Kasumi-1 (cell line): ENCODE results near the gene CHRNB1.
A peak's percentile ranks its signal among the peaks of the same experiment; 100 is the strongest.

Source experiments
- DNase-seq, 2 experiments: peaks; one replicate each; lab custom pipeline; 2025; lab: John Stamatoyannopoulos, UW

The CHRNB1 gene

GRCh38 chr17:7484067-7484918 is 39.4 kb downstream of the CHRNB1 start, which contains the start of gene POLR2A:
POLR2A (plus strand) TSS chr17:7484366.
- peak; percentile 68 to 79 for DNase-seq

- no peak for DNase-seq
Observed at GRCh38 chr17:7484919-7485377, 40.1 kb downstream of the CHRNB1 start.

DNA sequence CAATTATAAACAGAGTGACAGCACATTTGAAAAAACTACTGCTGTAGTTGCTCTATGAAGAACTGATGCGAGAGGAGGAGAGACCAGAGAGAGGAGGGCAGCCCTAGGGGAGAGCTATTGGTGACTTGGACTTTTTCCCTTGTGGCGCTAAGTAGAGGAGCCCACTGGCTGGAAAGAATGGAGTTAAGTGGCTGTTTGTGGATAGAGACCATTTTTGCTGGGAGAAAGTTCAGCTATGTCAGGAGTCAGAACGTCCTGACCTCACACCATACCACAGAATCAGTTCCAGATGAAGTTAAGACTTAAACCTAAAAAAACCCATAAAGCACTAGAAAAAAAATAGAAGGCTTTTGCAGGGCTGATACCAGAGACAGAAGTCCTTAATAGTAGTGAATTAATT is 41.3 kb downstream of the CHRNB1 start:
- DNase-seq, result no peak

GRCh38 chr17:7490144-7490543 is 45.3 kb downstream of the CHRNB1 start:
- DNase-seq, result no peak

DNA sequence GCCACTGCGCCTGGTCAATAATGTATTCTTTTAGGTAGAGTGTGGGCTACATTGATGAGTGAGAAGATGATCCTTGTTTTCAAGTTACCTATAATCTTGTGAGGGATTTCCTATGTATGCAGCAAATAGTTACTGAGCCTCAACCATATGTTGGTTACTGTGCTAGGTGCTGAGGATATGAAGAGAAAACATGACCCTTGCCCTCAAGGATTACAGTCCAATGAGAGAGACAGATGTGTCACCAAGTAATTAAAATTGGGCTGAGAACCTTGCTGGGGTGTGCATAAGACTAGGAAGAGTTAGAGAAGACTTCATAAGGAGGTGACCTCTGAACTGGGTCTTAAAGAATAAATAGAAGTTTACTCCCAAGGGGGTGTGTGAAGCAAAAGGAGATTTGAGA is 46.7 kb downstream of the CHRNB1 start:
- no peak for DNase-seq

DNA sequence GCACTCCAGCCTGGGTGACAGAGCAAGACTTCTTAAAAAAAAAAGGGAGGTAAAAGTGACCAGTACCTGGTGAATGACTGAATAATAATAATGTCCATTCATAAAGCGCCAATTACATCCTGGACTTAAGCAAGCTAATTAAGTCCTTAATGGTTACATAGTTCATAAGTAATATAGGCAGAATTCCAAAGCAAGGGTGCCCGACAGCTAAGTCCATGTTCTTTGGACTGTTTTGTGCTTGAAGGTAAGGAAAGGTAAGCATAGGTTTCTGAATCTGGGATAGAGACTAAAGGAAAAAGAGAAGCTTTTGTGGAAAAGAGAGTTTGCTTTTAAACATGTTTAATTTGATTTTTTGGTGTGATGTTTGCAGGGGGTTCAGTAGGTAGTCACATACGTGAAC is 49.1 kb downstream of the CHRNB1 start:
- no peak for DNase-seq

- no peak for DNase-seq
Observed at GRCh38 chr17:7495906-7496434, 51.1 kb downstream of the CHRNB1 start.

DNA sequence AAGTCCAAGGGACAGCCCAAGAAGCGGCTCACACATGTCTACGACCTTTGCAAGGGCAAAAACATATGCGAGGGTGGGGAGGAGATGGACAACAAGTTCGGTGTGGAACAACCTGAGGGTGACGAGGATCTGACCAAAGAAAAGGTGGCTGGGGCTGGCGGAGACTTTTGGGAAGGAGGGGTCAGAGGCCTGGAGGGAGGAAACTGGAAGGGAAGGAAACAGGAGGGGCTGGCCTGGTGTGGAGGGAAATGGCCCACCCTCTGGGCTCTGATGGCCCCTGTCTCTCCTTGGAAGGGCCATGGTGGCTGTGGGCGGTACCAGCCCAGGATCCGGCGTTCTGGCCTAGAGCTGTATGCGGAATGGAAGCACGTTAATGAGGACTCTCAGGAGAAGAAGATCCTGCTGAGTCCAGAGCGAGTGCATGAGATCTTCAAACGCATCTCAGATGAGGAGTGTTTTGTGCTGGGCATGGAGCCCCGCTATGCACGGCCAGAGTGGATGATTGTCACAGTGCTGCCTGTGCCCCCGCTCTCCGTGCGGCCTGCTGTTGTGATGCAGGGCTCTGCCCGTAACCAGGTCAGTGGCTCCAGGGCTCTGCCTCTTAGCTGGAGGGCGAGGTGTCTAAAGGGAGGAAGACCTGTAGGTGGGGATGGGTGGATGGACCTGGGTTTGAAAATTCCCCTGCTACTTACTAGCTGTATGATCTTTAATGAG is 51.8 kb downstream of the CHRNB1 start:
- no peak for DNase-seq

DNA sequence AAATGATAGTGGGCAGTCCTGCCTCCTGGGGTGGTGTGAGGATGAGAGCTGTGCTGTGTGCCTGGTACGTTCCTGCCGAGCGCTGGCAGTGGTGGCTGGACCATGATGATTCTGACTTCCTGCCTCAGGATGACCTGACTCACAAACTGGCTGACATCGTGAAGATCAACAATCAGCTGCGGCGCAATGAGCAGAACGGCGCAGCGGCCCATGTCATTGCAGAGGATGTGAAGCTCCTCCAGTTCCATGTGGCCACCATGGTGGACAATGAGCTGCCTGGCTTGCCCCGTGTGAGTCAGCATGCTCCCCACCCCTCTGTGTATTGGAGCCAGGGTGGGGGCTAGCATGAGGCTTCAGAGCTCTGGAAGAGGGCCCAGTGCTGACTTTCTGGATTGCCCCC is 52.4 kb downstream of the CHRNB1 start:
- no peak for DNase-seq

GRCh38 chr17:7497636-7498035 is 52.8 kb downstream of the CHRNB1 start:
- no peak for DNase-seq

DNA sequence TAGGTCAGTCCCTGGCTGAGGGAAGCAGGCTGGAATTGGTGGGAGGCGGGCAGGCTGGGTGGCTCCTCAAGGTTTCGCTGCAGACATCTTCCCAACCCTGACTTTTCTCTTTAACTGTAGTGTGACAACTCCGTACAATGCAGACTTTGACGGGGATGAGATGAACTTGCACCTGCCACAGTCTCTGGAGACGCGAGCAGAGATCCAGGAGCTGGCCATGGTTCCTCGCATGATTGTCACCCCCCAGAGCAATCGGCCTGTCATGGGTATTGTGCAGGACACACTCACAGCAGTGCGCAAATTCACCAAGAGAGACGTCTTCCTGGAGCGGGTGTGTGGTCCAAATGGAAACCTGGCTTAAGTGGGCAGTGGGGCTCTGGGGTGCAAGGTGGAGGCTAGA is 54.3 kb downstream of the CHRNB1 start:
- no peak for DNase-seq

GRCh38 chr17:7501729-7502128 is 56.9 kb downstream of the CHRNB1 start:
- no peak for DNase-seq

- no peak for DNase-seq
Observed at GRCh38 chr17:7502171-7502847, 57.4 kb downstream of the CHRNB1 start.

GRCh38 chr17:7502987-7503386 is 58.1 kb downstream of the CHRNB1 start:
- no peak for DNase-seq

DNA sequence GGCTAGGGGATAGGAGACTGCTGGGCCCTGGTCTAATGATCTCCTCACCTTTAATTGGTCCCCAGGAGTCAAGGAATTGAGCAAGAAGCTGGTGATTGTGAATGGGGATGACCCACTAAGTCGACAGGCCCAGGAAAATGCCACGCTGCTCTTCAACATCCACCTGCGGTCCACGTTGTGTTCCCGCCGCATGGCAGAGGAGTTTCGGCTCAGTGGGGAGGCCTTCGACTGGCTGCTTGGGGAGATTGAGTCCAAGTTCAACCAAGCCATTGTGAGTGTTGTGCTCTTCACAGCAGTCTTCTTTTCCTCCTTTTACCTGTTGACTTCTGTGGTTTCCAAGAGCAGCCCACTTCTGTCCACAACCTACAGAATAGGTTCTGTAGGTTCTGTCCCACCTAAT is 58.7 kb downstream of the CHRNB1 start:
- DNase-seq, result no peak
